Activated T-cell treated with anti-CD3 and anti-CD28 coated beads for 24 hours (primary cell): Measurements from ENCODE around the gene KCNQ2.

Source experiments
- DNase-seq: peaks from one replicate; pipeline ENCODE4 v3.0.0-alpha.2; 2020; ENCODE audit warnings: low read depth

The KCNQ2 gene

GRCh38 chr20:63501818-63502670, 29.6 kb upstream of the KCNQ2 start:
- DNase-seq = no peak

GRCh38 chr20:63500902-63501817, 28.7 kb upstream of the KCNQ2 start:
- no peak for DNase-seq

GRCh38 chr20:63500151-63500901, 27.9 kb upstream of the KCNQ2 start:
- DNase-seq = no peak

GRCh38 chr20:63499338-63499969, 27.0 kb upstream of the KCNQ2 start:
- DNase-seq = no peak

- DNase-seq = no peak
These were observed 26.5 kb upstream of the KCNQ2 start, which contains the start of gene EEF1A2 for GRCh38 chr20:63498960-63499337. EEF1A2 (minus strand) TSS chr20:63499083; CDS start chr20:63497763, 1,320 bp downstream.

GRCh38 chr20:63497946-63498935, 25.8 kb upstream of the KCNQ2 start:
- no peak for DNase-seq

GRCh38 chr20:63497138-63497945, 24.9 kb upstream of the KCNQ2 start:
- DNase-seq = no peak

GRCh38 chr20:63496596-63497120, 24.2 kb upstream of the KCNQ2 start:
- DNase-seq = no peak

GRCh38 chr20:63495741-63496595, 23.5 kb upstream of the KCNQ2 start:
- DNase-seq = peak; percentile 61

GRCh38 chr20:63495167-63495720, 22.8 kb upstream of the KCNQ2 start:
- no peak for DNase-seq

- no peak for DNase-seq
These were observed 22.1 kb upstream of the KCNQ2 start for GRCh38 chr20:63494420-63495166.

GRCh38 chr20:63494084-63494419, 21.6 kb upstream of the KCNQ2 start:
- no peak for DNase-seq

- DNase-seq = no peak
These were observed 21.1 kb upstream of the KCNQ2 start for GRCh38 chr20:63493563-63494020.

GRCh38 chr20:63492982-63493381, 20.5 kb upstream of the KCNQ2 start:
- DNase-seq = no peak

- no peak for DNase-seq
These were observed 20.1 kb upstream of the KCNQ2 start for GRCh38 chr20:63492518-63492917.

GRCh38 chr20:63491635-63492230, 19.3 kb upstream of the KCNQ2 start:
- no peak for DNase-seq

GRCh38 chr20:63491078-63491477, 18.6 kb upstream of the KCNQ2 start:
- DNase-seq = no peak
